HG03565 (cell line): Measurements from ENCODE around the gene KANK3.
"Not testable (repeated sequence)": the region's sequence is repeated elsewhere in the genome, so short reads cannot be mapped to it uniquely, and the experiment has no call there.

Experiments
- ATAC-seq: cut with Tn5 transposase; IDR thresholded peaks from one replicate; pipeline ENCODE4 v1.9.1; 2021; ENCODE audit warnings: mild to moderate bottlenecking, moderate library complexity; ENCODE audit not compliant: unreplicated experiment

Gene KANK3

GRCh38 chr19:8320564-8321066 is 22.4 kb downstream of the KANK3 start:
- ATAC-seq, result no peak

DNA sequence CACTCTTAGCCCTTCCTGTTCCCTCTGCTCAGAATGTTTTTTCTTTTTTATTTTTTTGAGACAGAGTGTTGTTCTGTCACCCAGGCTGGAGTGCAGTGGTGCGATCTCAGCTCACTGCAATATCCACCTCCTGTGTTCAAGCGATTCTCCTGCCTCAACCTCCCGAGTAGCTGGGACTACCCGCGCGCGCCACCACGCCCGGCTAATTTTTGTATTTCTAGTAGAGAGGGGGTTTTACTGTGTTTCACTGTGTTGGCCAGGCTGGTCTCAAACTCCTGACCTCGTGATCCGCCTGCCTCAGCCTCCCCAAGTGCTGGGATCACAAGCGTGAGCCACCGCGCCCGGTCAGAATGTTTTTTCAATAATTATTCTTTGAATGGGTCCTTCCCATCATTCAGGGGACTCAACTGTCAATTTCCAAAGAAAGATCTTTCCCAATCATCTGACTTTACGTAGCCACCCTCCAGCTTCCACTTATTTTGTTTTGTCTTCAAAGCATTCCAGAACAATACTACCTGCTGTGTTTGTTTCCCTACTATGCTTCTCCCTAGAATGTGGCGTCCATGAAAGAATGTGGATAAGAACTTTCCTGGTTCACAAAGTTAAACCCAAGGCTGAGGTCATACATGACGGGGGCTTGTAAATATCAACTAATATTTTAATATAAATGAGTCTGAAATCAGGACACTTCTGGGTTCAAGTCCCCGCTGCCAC is 23.1 kb downstream of the KANK3 start:
- ATAC-seq, result no peak

DNA sequence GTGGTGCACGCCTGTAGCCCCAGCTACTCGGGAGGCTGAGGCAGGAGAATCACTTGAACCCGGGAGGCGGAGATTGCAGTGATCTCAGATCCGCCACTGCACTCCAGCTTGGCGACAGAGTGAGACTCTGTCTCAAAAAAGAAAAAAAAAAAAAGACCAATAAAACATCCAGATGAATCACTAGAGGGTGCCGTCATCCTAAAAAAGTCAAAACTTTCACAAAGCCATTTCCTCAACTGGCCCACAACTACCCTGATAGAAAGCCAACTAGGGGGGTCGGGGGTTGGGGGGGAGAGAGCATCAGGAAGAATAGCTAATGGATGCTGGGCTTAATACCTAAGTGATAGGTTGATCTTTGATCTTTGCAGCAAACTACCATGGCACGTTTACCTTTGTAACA is 24.2 kb downstream of the KANK3 start:
- ATAC-seq, result not testable (repeated sequence)

- ATAC-seq, result no peak
Measured at GRCh38 chr19:8316351-8317125, 26.5 kb downstream of the KANK3 start.

DNA sequence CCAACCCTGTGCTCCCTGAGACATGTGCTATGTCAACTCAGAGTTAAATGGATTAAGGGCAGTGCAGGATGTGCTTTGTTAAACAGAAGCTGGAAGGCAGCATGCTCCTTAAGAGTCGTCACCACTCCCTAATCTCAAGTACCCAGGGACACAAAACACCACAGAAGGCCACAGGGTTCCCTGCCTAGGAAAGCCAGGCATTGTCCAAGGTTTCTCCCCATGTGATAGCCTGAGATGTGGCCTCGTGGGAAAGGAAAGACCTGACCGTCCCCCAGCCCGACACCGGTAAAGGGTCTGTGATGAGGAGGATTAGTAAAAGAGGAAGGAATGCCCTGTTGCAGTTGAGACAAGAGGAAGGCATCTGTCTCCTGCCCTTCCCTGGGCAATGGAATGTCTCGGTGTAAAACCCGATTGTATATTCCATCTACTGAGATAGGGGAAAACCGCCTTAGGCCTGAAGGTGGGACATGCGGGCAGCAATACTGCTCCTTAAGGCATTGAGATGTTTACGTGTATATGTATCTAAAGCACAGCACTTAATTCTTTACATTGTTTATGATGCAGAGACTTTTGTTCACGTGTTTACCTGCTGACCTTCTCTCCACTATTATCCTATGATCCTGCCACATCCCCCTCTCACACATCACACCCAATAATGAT is 28.0 kb downstream of the KANK3 start:
- not testable (repeated sequence) for ATAC-seq

DNA sequence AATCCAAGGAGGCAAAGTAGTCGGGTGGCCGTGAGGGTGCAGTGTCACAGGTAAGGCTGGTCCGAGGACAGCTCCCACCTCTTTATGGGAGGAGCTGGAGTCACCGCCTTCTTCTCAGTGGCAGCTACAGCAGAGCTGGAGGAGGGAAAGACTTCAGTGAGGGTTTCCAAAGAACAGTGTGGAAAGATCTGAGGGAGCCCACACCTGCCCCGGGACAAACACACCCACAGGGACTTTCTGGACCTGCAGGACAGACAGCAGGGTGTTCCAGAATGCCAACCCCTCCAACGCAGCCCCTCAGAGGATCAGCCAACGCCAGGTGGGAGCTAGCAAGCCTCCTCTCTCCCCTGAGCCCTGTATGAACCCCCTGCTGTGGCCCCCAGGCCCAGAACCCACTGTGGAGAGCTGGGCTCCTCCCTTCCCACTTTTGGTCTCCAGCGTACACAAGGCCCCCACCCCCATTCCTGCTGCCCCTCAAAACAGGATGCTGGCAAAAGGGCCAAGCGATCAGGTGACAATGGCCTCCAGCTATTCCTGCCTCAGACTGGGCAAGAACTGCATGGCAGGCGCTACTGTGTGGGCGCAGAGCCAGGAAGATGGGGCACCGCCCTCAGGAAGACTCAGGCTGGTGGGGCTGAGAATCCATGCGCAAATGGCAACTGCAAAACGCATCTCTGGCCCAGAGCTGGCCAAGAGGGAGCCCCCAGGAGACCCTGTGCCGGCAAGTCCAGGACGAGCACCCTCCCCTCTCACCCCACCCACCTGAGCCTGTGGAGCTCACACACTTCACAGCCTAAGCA is 31.4 kb downstream of the KANK3 start:
- no peak for ATAC-seq

DNA sequence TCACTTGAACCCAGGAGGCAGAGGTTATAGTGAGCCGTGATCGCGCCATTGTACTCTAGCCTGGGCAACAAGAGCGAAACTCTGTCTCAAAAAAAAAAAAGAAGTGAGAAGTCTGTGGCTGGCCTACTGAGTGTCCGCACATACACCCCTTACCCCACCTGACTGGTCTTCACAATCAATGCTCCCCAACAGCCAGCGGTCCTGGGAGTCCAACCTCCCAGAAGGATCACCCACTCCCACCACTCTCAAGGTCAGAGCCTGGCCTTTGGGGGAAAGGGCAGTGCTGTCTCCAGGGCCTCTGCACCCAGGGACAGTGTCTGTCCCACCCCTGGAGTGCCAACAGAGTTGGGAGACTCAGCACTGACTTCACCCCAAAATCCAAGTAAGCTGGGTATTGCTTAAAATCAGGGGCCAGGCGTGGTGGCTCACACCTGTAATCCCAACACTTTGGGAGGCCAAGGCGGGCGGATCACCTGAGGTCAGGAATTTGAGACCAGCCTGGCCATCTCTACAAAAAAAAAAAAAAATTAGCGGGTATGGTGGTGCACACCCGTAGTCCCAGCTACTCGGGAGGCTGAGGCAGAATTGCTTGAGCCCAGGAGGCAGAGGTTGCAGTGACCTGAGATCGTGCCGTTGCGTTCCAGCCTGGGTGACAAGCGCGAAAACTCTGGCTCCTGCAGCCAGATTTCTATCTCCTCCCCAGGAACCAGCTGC is 32.6 kb downstream of the KANK3 start:
- no peak for ATAC-seq

GRCh38 chr19:8308891-8309291 is 34.2 kb downstream of the KANK3 start:
- no peak for ATAC-seq

DNA sequence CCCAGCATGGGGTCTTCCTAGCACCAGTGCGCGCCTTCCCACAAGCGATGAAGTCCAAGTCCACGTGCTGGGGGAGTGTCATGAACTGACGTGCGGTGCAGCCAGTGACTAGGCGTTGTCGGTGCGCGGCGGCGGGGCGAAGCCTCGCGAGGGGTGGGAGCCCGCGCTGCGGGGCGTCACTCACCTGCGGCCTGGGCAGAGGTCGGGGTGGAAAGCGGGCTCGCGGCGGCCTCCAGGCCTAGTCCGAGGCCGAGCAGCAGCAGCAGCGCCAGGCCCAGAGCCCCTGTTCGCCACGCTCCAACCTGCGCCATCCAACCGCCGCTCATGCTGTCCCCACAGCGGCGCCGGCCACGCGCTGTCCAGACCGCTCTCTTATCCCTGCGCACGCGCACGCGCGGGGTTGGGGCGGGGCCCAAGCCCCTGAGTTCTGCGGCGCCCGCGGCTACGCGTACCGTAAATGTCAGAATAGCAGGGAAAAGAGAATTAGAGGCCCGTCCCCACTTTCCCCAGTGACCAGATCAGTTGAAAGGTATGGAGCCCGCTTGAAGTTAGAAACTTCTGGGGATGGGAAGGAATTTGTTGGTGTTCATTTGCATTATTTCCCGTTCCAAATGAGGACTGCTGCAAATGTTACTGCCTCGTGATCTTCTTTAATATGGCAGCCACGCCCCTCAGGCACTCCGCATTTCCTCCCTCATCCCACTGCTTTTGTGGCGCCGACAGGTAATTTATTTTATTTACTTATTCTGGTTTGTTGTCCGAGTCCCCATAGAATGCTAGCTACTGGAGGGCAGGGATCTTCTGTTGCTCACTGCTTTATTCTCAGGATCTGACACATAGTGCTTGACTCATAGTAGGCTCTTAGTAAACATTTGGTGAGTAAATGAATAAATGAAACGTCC is 34.8 kb downstream of the KANK3 start, which contains the start of gene CD320:
CD320 (minus strand) TSS at position 394 of the 902 bp plus-strand sequence; CDS start at position 326, 68 bp downstream.
- peak; percentile 72 for ATAC-seq

GRCh38 chr19:8307400-8307964 is 35.6 kb downstream of the KANK3 start:
- no peak for ATAC-seq

- ATAC-seq, result no peak
Measured at GRCh38 chr19:8306235-8307054, 36.6 kb downstream of the KANK3 start.

- no peak for ATAC-seq
Measured at GRCh38 chr19:8305798-8306197, 37.3 kb downstream of the KANK3 start.

GRCh38 chr19:8304841-8305621 is 38.0 kb downstream of the KANK3 start:
- no peak for ATAC-seq

- ATAC-seq, result no peak
Measured at GRCh38 chr19:8302734-8303133, 40.3 kb downstream of the KANK3 start.

DNA sequence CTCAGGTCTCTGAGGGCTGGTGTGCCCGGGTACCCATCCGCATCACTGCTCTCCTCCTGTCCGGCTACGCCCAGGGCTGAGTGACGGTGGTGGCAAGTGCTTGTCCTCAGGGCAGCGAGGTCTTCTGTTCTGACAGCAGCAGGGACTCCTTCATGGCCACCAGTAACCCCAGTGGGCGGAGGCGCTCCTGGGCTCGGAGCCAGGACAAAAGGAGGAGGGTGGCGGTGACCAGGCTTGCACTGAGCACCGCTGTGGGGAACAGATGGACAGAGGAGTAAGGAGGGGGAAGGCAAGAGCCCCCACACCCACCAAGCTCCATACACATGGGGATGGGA is 40.7 kb downstream of the KANK3 start:
- ATAC-seq, result no peak

DNA sequence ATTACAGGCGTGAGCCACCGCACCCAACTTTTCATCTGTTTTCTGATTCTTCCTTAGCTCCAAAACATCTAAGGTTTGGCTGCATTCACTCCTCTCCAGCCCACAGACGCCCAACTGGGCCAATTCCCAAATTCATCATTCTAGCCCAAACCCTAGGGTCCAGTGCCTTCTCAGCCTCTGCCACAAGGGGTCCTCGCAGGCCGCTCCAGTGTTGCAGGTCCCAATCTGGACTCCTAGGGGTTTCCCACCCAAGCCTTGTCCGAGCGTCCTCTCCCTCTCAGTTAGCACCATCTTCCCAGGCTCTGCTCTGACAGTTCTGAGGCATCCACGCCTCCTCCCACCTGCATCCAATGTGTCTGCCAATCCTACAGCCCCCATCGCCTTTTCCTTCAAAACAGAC is 51.7 kb downstream of the KANK3 start:
- ATAC-seq, result not testable (repeated sequence)

DNA sequence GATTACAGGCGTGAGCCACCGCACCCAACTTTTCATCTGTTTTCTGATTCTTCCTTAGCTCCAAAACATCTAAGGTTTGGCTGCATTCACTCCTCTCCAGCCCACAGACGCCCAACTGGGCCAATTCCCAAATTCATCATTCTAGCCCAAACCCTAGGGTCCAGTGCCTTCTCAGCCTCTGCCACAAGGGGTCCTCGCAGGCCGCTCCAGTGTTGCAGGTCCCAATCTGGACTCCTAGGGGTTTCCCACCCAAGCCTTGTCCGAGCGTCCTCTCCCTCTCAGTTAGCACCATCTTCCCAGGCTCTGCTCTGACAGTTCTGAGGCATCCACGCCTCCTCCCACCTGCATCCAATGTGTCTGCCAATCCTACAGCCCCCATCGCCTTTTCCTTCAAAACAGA is 66.6 kb downstream of the KANK3 start:
- ATAC-seq, result not testable (repeated sequence)
